Suprapubic skin (tissue), 4 donors: ENCODE data around the gene FOXN3.

Experiments
- EP300 ChIP-seq: sonication (generic); formaldehyde crosslinking; IDR thresholded peaks from one replicate; pipeline ENCODE4 v1.6.1; 2017; ENCODE audit warnings: antibody characterized with exemption
- POLR2A ChIP-seq, 2 donors: fragments of 450-650 bp; IDR thresholded peaks; one replicate each; pipeline ENCODE4 v1.6.1; 2017; ENCODE audit warnings: antibody characterized with exemption in 2 of 2, mild to moderate bottlenecking in 2 of 2, moderate library complexity in 2 of 2
- POLR2AphosphoS5 ChIP-seq, 3 donors: sonication (generic); formaldehyde crosslinking; IDR thresholded peaks; one replicate each; pipeline ENCODE4 v1.6.1; 2017; ENCODE audit warnings: antibody characterized with exemption in 3 of 3
- TF ChIP-seq, protein P1 (sequence below), 2 donors: fragments of 200-600 bp in 1 of 2; fragments of 450-650 bp in 1 of 2; sonication (generic) in 1 of 2; IDR thresholded peaks; one replicate each; pipeline ENCODE4 v1.5.1; 2016 to 2019; ENCODE audit warnings: antibody characterized with exemption in 2 of 2, mild to moderate bottlenecking in 1 of 2, moderate library complexity in 1 of 2

DNA sequence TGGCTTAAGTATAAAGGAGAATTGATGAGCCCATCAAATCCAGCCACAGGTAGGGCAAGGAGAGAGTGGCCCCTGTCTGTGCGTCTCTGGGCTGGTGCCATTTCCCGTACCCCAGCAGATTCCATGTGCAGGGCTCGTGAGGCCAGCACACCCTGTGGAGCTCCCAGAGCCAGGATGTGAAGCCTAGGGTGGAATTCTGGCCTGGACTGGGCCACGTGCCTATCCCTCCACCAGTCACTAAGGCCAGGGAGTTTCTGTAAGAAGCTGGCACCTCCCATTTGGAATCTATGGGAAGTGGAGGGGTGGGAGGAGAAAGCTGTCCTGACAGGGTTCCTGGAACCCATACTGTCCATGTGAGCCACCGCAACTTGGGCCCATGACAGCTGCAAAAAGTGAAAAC lies 148.5 kb downstream of the FOXN3 start:
- TF ChIP-seq, protein P1, sequence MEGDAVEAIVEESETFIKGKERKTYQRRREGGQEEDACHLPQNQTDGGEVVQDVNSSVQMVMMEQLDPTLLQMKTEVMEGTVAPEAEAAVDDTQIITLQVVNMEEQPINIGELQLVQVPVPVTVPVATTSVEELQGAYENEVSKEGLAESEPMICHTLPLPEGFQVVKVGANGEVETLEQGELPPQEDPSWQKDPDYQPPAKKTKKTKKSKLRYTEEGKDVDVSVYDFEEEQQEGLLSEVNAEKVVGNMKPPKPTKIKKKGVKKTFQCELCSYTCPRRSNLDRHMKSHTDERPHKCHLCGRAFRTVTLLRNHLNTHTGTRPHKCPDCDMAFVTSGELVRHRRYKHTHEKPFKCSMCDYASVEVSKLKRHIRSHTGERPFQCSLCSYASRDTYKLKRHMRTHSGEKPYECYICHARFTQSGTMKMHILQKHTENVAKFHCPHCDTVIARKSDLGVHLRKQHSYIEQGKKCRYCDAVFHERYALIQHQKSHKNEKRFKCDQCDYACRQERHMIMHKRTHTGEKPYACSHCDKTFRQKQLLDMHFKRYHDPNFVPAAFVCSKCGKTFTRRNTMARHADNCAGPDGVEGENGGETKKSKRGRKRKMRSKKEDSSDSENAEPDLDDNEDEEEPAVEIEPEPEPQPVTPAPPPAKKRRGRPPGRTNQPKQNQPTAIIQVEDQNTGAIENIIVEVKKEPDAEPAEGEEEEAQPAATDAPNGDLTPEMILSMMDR (IDR thresholded peaks at IDR 0.05), result no peak
- TF ChIP-seq POLR2A (IDR thresholded peaks at IDR 0.05) (no peak), POLR2AphosphoS5 (IDR thresholded peaks at IDR 0.05) (no peak), EP300 (no peak)
